ENCODE results near the gene NAP1L5. TPM values are rescaled to one million over a fixed set of nuclear protein-coding genes. Genes with fewer than 3 reads are reported as not detected.

Gene NAP1L5
- 6.6 TPM for polyA plus RNA-seq (ENCODE audit: insufficient read length)

DNA sequence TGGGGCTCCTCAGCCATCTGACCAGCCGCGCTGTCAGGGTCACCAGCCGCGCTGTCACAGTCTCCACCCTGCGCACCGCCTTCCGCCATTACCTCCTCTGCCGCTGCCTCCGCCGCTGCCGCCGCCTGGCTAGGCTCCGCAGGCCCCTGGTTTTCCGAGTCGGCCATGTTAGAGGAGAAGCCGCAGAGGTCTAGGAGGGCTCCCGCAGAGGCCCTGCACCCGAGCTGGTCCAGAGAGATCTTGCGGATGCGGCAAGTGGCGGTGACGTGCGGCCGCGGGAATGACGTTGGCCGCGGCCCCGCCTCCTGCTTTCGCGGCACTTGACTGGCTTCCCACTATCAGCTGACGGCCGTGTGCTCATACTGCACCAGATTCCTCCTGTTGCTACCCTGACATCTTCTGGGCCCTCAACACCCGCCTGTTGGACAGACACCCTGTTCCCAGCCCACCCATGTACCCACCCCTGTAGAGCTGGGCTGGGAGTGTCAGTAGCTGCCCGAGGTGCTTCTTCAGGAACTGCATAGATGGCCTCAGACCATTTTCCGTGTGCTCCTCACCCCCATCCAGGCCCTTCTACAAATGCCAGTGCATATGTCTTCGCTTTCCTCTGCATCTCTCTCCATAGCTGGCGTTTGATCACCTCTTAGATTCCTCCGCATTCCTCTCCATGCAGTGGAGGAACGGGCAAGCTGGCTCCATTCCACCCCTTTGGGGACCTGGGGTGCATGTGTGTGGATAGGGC lies at the start of gene NAP1L5:
TSS of gene NAP1L5 (minus strand) at position 242 of the 742 bp plus-strand sequence. CDS start at position 167, 75 bp downstream.
- DNase-seq (ENCODE audit: low read depth) = no peak

- DNase-seq (ENCODE audit: low read depth) = no peak
Observed at GRCh38 chr4:88747351-88747750, 49.7 kb upstream of the NAP1L5 start.

GRCh38 chr4:88746206-88746605 lies 48.6 kb upstream of the NAP1L5 start:
- no peak for DNase-seq (ENCODE audit: low read depth)

DNA sequence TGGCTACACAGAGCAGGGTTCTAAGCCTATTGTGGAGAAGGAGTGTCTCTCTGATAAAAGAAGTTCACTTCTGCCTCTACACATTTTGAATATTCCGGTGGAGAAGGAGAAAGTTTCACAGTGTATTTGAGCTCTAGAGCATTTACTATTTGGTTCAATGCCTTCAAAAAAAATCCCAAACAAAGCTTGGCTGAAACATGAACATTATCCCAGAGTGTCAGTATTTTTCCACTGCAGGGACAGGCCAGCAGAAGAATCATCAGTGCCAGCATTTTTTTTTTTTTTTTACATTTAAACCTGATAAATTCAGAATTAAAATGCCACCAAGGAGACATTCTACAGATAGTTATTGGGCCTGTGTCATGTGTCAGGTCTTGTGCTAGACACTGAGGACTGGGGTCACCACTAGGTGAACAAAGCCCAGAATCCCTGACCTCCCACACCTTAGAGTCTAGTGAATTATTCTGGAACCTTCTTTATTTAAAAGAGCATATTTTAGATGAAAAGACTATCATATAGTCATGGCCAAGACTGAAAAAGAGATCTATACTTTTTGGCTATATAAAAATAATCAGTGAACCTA lies 48.0 kb upstream of the NAP1L5 start:
- DNase-seq (ENCODE audit: low read depth) = no peak

DNA sequence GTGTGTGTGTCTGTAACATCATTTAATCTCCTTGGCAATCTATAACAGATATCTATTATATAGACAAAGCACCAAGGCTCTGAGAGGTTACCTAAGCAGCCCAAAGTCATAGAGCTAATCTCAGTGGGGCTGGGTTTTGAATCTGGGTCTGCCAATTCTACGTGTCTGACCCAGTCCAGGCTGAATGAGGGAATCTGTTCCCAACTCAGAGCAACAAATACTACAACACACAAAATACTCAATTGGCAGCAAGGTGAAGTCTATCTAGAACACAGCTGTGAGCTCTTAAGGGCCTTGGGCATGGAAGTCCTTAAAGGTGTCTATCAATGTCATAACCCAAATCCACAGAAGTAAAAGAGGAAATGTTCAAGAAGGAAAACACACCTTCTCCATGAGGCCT lies 47.5 kb upstream of the NAP1L5 start:
- no peak for DNase-seq (ENCODE audit: low read depth)

- no peak for DNase-seq (ENCODE audit: low read depth)
Observed at GRCh38 chr4:88744609-88745008, 47.0 kb upstream of the NAP1L5 start.

DNA sequence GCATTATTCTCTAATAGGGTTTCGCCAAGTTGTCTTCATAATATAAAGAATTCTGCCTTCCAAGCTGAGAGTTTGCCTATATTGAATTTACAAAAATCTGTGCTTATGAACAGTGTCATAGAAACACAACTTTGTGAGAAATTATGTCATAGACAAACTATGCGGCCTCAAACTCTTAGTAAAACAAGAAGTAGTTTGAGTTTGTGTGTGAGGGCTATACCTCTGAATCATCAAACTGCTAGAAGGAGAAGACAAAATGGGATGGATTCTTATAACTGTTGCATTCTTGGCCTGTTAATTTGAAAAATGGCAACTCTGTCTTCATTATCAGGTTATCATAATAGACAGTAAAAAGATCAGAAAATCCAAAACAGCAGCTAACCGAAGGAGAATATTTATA lies 46.1 kb upstream of the NAP1L5 start:
- DNase-seq (ENCODE audit: low read depth) = no peak

DNA sequence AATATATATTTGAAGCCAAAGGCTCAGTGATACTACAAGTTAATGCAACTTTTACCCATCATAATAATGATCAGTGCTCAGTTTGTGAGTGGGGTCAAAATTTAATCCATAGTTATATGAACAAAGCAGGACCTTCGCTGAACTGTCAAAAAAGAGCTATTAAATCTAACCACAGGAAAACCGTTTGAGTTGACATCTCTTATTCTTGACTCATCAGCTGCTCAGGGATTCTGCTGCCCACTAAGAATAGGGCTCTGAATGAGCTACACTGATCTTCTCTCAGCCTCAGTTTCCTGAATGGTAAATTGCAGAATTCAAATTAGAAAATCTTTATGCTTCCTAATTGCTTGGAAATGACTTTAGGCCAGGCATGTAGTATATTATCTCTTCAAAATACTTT lies 44.9 kb upstream of the NAP1L5 start:
- DNase-seq (ENCODE audit: low read depth) = no peak

GRCh38 chr4:88738180-88738579 lies 40.6 kb upstream of the NAP1L5 start:
- DNase-seq (ENCODE audit: low read depth) = no peak

DNA sequence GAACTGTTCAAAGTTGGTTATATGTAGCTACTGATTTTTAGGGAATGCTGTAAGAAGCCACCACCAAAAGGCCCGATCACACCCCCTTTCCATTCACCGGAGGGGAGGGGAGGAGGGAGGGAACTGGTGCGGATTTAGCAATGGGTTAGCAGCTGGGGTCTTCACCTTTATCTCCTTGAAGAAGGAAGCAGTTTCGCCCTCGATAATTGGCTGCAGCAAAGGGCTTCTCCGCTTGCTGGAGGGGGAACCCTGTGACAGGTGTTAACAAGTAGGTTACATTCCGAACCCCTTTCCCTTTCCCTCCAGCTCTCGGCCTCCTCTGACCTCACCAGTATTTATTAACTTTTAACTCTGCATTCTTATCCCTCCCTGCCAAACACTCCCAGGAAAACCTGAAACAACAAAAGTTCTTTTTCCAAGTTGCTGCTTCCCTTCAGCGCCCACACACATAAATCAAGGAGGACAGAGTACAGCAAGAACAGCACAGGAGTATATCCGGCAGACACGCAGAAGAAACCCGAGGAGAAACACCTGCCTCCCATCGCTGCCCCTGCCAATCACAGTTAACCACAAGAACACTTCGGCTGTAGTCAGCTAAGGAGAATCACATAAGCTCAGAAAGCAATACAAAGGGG lies 39.8 kb upstream of the NAP1L5 start:
- no peak for DNase-seq (ENCODE audit: low read depth)

DNA sequence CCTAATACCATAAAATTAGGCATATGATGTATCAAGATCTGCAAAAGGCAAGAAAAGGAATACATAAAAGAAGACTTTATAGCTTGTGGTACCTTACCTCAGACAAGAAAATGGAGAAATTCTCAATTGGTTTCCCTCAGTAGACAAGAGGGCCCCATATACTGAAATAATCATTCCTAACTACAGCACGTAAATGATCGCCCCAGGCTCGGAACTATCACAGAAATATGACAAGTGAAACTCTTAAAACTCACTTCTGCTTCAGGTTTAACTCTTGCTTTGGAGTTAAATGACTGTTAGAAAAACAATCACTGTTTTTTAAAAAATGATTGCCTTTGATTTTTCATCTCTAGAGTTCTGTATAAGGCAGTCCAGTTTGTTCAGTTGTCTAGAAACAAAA lies 38.6 kb upstream of the NAP1L5 start:
- DNase-seq (ENCODE audit: low read depth) = no peak

DNA sequence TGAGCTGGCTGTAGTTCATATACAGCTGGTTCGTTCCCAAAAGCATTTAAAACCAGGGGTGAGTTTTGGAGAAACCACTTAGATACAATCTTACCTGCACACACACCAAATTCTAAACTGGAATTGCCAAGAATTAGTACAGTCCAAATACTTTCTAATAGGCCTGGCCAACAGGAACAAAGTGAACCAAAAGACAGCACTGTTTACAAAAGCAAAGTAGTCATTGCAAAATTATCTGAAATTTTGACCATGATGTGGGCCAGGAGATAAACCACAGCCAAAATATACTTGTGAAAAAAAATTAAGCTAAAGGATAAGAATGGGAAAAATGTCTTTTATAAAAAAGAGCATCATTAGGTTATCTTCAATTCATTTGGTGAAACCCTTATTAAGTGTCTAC lies 37.9 kb upstream of the NAP1L5 start:
- DNase-seq (ENCODE audit: low read depth) = no peak

- no peak for DNase-seq (ENCODE audit: low read depth)
Observed at GRCh38 chr4:88734403-88734949, 36.8 kb upstream of the NAP1L5 start.

DNA sequence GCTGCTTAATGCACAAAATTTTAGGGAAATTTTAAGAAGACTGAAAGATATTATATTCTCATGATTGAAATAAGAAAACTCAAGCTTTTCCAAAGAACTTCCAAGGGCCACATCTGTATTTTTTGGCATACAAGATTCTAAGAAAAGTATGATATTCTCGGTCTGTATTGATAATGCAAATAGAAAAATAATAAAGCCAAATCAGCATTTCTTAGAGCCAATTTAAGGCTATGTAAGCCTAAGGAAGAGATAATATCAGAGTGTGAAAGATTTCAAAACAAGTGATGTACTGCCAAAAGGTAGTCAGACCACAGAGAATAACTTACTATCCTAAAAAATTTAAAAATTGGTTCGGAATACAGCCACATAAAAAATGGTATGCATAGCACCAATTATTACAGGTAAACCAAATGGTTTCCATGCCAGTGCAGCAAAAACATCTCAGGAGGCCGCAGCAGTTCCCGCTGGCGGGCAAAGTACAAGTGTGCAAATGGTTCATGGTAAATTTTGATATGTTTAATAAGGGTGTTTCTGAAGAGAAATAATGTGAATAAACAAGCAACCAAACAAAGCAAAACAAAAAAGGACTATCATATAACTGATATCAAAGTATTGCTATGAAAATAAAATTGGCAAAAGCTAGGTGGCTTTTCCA lies 35.2 kb upstream of the NAP1L5 start:
- no peak for DNase-seq (ENCODE audit: low read depth)

DNA sequence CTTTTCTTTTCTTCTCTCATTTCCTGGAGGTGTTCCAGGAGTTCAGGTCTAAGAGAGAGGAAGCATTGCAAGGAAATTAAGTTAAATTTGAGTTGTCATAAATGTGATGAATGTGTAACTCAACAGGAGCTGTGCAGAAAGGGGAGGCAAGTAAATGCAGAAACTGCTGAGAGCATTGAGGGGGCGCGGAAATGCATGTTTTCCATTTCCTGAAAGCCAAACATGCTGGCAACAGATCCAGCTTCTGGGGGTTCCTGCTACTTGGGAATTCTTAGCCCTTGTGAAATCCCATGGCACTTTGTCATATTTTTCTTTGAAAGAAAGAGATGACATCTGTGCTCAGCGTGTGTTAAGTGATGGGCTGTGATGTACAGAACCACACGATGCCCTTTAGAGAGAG lies 33.8 kb upstream of the NAP1L5 start:
- no peak for DNase-seq (ENCODE audit: low read depth)

- no peak for DNase-seq (ENCODE audit: low read depth)
Observed at GRCh38 chr4:88730811-88731210, 33.2 kb upstream of the NAP1L5 start.

GRCh38 chr4:88729146-88729760 lies 31.6 kb upstream of the NAP1L5 start:
- DNase-seq (ENCODE audit: low read depth) = no peak

GRCh38 chr4:88728146-88728545 lies 30.5 kb upstream of the NAP1L5 start:
- DNase-seq (ENCODE audit: low read depth) = no peak

DNA sequence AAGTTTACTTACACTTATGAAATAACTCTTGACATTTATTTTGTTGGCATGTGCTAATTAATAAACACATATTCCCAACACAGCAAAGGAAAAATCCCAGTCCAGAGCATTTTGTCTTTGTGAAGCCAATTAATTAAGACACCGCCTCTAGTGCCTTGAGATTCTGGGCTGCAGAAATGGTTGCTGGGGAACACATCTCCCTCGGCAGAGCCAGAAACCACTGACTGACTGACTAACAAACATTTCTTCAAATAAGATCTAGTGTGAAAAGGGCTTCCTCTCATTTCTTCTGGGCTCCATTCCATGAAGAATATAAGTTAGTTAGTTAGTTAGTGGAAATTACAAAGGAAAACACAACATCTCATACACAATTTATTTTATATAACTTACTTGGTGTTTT lies 28.4 kb upstream of the NAP1L5 start:
- no peak for DNase-seq (ENCODE audit: low read depth)

- no peak for DNase-seq (ENCODE audit: low read depth)
Observed at GRCh38 chr4:88725143-88725542, 27.5 kb upstream of the NAP1L5 start.

- no peak for DNase-seq (ENCODE audit: low read depth)
Observed at GRCh38 chr4:88724406-88724805, 26.8 kb upstream of the NAP1L5 start.

DNA sequence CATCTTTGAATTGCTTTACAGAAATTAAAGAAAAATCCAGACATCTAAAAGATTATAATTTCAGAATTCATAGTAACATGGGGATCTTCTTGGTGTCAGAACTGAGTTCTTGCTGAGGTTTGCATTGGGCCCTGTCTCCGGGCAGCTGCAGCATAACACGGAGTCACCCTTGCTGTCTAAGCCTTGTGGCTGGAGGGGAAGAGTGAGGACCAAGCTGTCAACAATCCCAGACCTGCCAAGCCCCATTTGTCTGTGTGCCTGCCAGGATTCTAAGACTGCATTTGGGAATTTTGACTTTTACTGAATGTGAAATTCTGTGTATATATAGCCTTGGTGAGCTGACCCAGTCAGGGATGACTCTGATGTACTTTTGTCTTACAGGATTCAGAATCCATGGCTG lies 25.2 kb upstream of the NAP1L5 start:
- DNase-seq (ENCODE audit: low read depth) = no peak

All from forelimb muscle (tissue), 1 donor.